Measurements from ENCODE around the gene IKBKE. TPM values are rescaled to one million over a fixed set of nuclear protein-coding genes. Genes with fewer than 3 reads are reported as not detected.

IKBKE gene
- total and polyA plus RNA-seq, 2 of the 8 experiments (the other 6 are each of a cell fraction or from before 2014, with no cell fraction given) = 8.6 to 12.0 TPM

DNA sequence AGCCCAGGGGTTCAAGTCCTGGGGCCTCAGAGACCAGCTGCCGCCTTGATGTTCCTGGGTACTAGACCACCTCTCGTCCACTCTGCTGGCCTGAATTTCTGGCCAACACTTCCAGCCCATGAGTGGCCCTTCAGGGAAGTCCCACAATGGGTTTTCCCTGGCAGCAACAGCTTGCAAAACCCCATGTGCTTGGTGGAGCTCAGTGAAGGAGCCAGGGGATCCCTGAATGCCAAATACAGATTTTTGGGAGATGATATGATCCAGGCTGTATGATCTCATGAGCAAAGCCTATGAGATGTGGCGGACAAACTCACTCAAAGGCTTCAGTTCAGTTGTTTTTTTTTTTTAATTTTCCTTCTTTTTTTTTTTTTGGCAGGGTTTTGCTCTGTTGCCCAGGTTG is 27.5 kb downstream of the IKBKE start:
- Histone ChIP-seq H3K9ac (replicated peaks in 1 of 4; ENCODE audit: extremely low read depth in 1 of 4, low read depth in 3 of 4, low read length in 3 of 4) (no peak overlapping the region), H2BK5ac (ENCODE audit: low read depth, low read length) (no peak overlapping the region), H3K4me2 (ENCODE audit: insufficient read depth in 1 of 2, low read depth in 2 of 2, low read length in 2 of 2) (no peak overlapping the region), H3K79me1 (ENCODE audit: low read depth, low read length) (no peaks in the 10 kb centered on the region), H2BK120ac (replicated peaks; ENCODE audit: low read depth, low read length) (no peak overlapping the region), H4K8ac (ENCODE audit: extremely low read depth, insufficient read depth, low read length) (no peak overlapping the region), H3K4me3 (ENCODE audit: extremely low read depth in 1 of 4, insufficient read depth in 2 of 4, low read depth in 3 of 4, low read length in 4 of 4) (no peak overlapping the region), H2BK12ac (ENCODE audit: low read depth, low read length) (no peak overlapping the region), H3K27ac (ENCODE audit: low read depth, low read length) (no peak overlapping the region), H3K27me3 (replicated peaks in 1 of 4; ENCODE audit: control insufficient read depth in 3 of 4, extremely low read depth in 1 of 4, insufficient read depth in 3 of 4, low read length in 3 of 4) (no peaks in the 10 kb centered on the region), H3K79me2 (ENCODE audit: control insufficient read depth in 1 of 2, insufficient read depth in 2 of 2, low read length in 2 of 2) (no peaks in the 10 kb centered on the region), H3K4me1 (replicated peaks in 1 of 4; ENCODE audit: control insufficient read depth in 3 of 4, insufficient read depth in 4 of 4, low read length in 3 of 4) (0 out of 7 replicates have a peak, but pooled peaks cover 0 to 3% (median 0%) of the 10 kb centered on the region in 4 experiments), H3K18ac (ENCODE audit: extremely low read depth, low read length) (no peak overlapping the region), H3K56ac (replicated peaks; ENCODE audit: insufficient read length, low read depth, low read length) (no peak overlapping the region), H2AFZ (ENCODE audit: low read length) (no peak overlapping the region), H4K5ac (ENCODE audit: insufficient read length, low read depth, low read length) (no peak overlapping the region), H3K14ac (ENCODE audit: insufficient read length) (no peak overlapping the region), H3K23me2 (ENCODE audit: low read depth, low read length) (no peaks in the 10 kb centered on the region), H4K91ac (replicated peaks; ENCODE audit: insufficient read length, low read length) (no peak overlapping the region), H4K20me1 (replicated peaks in 1 of 2; ENCODE audit: control insufficient read depth in 1 of 2, insufficient read depth in 2 of 2, low read length in 2 of 2) (peaks cover 2% of the 10 kb centered on the region in 2 experiments), H2BK15ac (ENCODE audit: low read length) (no peak overlapping the region), H2BK20ac (ENCODE audit: low read length) (no peak overlapping the region), H2AK5ac (ENCODE audit: low read depth, low read length) (no peak overlapping the region), H3K36me3 (ENCODE audit: control insufficient read depth in 2 of 4, insufficient read depth in 4 of 4, low read length in 3 of 4) (peaks cover 0 to under 1% (median 0%) of the 10 kb centered on the region in 4 experiments; a peak in 1 of 8 replicates), H3K4ac (replicated peaks; ENCODE audit: insufficient read length, low read depth, low read length) (no peak overlapping the region), H3K9me3 (ENCODE audit: insufficient read depth in 2 of 2, low read depth in 1 of 2, low read length in 1 of 2) (no peaks in the 10 kb centered on the region), H3K23ac (ENCODE audit: insufficient read length) (no peak overlapping the region)
- 90% methylated on average over 3 of the region's 3 CpGs; no CpG with 5 or more reads in 1 of the 2 experiments for WGBS, 2 experiments (ENCODE audit: extremely low coverage in 1 of 2, insufficient coverage in 1 of 2, insufficient read length in 1 of 2, insufficient replicate concordance in 2 of 2, low coverage in 1 of 2, low lambda C conversion rate in 2 of 2, missing lambda C conversion rate in 1 of 2)
- DNase-seq (ENCODE audit: low read depth in 1 of 2, low spot score in 2 of 2) = no peak
- CTCF ChIA-PET (ENCODE audit: partially characterized antibody) = interaction anchor here (0.6 to 13.3 kb wide), 11 partner anchors 7 to 88 kb away, joined by 3 to 167 read pairs (median 5); partner anchors contain the start of genes IKBKE and RASSF5
- no peak for FAIRE-seq
- POLR2A ChIA-PET (ENCODE audit: partially characterized antibody) = interaction anchor here (1.0 to 2.1 kb wide), 3 partner anchors 8 to 23 kb away, joined by 3 to 17 read pairs (median 4); partner anchors contain the start of gene RASSF5
- TF ChIP-seq ASH2L (IDR thresholded peaks at IDR 0.05; ENCODE audit: low read length) = no peak
- no peak for TF ChIP-seq RFX5 (IDR thresholded peaks at IDR 0.05; ENCODE audit: borderline replicate concordance, low read depth, low read length)
- no peak for TF ChIP-seq YY1 (IDR thresholded peaks at IDR 0.05; ENCODE audit: low read depth, low read length)
- no peak for TF ChIP-seq PHF8 (conservative IDR thresholded peaks at IDR 0.05; ENCODE audit: low read depth, low read length)
- TF ChIP-seq, protein P1, sequence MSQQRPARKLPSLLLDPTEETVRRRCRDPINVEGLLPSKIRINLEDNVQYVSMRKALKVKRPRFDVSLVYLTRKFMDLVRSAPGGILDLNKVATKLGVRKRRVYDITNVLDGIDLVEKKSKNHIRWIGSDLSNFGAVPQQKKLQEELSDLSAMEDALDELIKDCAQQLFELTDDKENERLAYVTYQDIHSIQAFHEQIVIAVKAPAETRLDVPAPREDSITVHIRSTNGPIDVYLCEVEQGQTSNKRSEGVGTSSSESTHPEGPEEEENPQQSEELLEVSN (IDR thresholded peaks at IDR 0.05) = no peak
- no peak for TF ChIP-seq EP300 (IDR thresholded peaks at IDR 0.05; ENCODE audit: borderline replicate concordance in 1 of 2, low read depth in 2 of 2, low read length in 2 of 2)
- no peak for TF ChIP-seq JUN (IDR thresholded peaks at IDR 0.05; ENCODE audit: low read depth, low read length)
- TF ChIP-seq SP1 (IDR thresholded peaks at IDR 0.05; ENCODE audit: low read depth, low read length) = no peak
- no peak for TF ChIP-seq JUND (IDR thresholded peaks at IDR 0.05; ENCODE audit: low read length)
- no peak for TF ChIP-seq POU5F1 (IDR thresholded peaks at IDR 0.05; ENCODE audit: low read depth, low read length)

Measured in H1 (cell line).